Measurements from ENCODE around the gene WDR76.
A peak's percentile ranks its signal among the peaks of the same experiment; 100 is the strongest.
"Not testable (repeated sequence)": the region's sequence is repeated elsewhere in the genome, so short reads cannot be mapped to it uniquely, and the experiment has no call there.

The WDR76 gene

GRCh38 chr15:43826508-43827341 is at the start of gene WDR76:
Gene WDR76, plus strand, starts transcription at chr15:43827002. Its CDS starts 31 bp downstream, at chr15:43827033.
- peak; percentile 45 for DNase-seq

- peak; percentile 58 for DNase-seq
Observed at GRCh38 chr15:43777267-43777914, 49.4 kb upstream of the WDR76 start.

GRCh38 chr15:43779016-43779415 is 47.8 kb upstream of the WDR76 start:
- DNase-seq, result no peak

- DNase-seq, result no peak
Observed at GRCh38 chr15:43789409-43789808, 37.4 kb upstream of the WDR76 start.

GRCh38 chr15:43791993-43792760 is 34.6 kb upstream of the WDR76 start, which contains the start of gene SERF2:
Gene SERF2, plus strand, starts transcription at chr15:43792320. Its CDS starts 57 bp downstream, at chr15:43792377.
- DNase-seq, result peak; percentile 93

- no peak for DNase-seq
Observed at GRCh38 chr15:43792761-43793476, 33.9 kb upstream of the WDR76 start.

- DNase-seq, result no peak
Observed at GRCh38 chr15:43793647-43794046, 33.2 kb upstream of the WDR76 start.

- DNase-seq, result no peak
Observed at GRCh38 chr15:43794269-43795037, 32.3 kb upstream of the WDR76 start.

GRCh38 chr15:43795197-43795596 is 31.6 kb upstream of the WDR76 start:
- no peak for DNase-seq

- no peak for DNase-seq
Observed at GRCh38 chr15:43795997-43796396, 30.8 kb upstream of the WDR76 start.

GRCh38 chr15:43796566-43796965 is 30.2 kb upstream of the WDR76 start:
- no peak for DNase-seq

- no peak for DNase-seq
Observed at GRCh38 chr15:43799209-43799944, 27.4 kb upstream of the WDR76 start.

GRCh38 chr15:43799945-43800285 is 26.9 kb upstream of the WDR76 start, which contains the start of gene SERINC4:
Gene SERINC4, minus strand, starts transcription at chr15:43800220. Its CDS starts 234 bp downstream, at chr15:43799986.
- no peak for DNase-seq

GRCh38 chr15:43800286-43801141 is 26.3 kb upstream of the WDR76 start, which contains the start of gene HYPK:
Gene HYPK, plus strand, starts transcription at chr15:43800599. Its CDS starts 24 bp downstream, at chr15:43800623.
- peak; percentile 23 for DNase-seq

- not testable (repeated sequence) for DNase-seq
Observed at GRCh38 chr15:43802676-43803075, 24.1 kb upstream of the WDR76 start.

- no peak for DNase-seq
Observed at GRCh38 chr15:43808435-43808950, 18.3 kb upstream of the WDR76 start.

- no peak for DNase-seq
Observed at GRCh38 chr15:43808960-43809678, 17.7 kb upstream of the WDR76 start.

GRCh38 chr15:43815064-43815463 is 11.7 kb upstream of the WDR76 start:
- not testable (repeated sequence) for DNase-seq

- DNase-seq, result no peak
Observed at GRCh38 chr15:43821505-43821904, 5.3 kb upstream of the WDR76 start.

All from DMS79 (cell line).